Measurements from ENCODE around the gene ANKRD24. TPM values are rescaled to one million over a fixed set of nuclear protein-coding genes. Genes with fewer than 3 reads are reported as not detected.
"Not testable (repeated sequence)": the region's sequence is repeated elsewhere in the genome, so short reads cannot be mapped to it uniquely, and the experiment has no call there.

Gene ANKRD24
- total RNA-seq, 6 experiments from 2014 or later = 0.11 to 0.81 (median 0.54) TPM

DNA sequence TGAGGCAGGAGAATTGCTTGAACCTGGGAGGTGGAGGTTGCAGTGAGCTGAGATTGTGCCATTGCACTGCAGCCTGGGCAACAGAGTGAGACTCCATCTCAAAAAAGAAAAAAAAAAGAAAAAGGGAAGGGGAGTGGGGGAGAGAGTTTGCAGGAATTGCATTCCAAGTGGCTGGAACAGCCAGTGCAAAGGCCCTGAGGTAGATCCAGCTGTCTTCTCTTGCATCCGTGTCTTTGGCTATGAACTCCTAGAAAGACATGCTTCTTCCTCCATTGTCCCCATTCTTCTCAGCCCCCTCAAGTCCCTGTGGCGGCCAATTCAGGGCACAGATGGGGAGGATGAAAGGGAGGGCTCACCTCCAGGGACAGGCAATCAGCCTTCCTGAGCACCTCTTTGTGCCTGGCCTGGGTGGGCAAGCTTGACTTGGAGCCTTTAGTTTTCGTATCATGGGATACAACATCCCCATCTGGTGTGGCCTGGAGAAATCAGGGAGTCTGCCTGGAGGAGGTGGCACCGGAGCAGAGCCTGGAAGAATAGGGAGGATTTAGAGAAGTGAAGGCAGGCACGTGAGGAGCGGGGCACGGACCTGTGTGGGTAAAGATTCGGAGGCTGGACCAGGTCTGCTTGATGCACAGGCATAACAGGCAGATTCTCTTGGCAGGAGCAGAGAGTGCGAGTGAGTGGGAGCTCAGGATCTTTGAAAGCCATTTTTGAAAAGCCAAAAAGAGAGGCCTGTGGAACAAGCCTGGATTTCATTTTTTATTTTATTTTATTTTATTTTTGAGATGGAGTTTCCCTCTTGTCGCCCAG is 5.0 kb downstream of the ANKRD24 start:
- TF ChIP-seq, protein P1, sequence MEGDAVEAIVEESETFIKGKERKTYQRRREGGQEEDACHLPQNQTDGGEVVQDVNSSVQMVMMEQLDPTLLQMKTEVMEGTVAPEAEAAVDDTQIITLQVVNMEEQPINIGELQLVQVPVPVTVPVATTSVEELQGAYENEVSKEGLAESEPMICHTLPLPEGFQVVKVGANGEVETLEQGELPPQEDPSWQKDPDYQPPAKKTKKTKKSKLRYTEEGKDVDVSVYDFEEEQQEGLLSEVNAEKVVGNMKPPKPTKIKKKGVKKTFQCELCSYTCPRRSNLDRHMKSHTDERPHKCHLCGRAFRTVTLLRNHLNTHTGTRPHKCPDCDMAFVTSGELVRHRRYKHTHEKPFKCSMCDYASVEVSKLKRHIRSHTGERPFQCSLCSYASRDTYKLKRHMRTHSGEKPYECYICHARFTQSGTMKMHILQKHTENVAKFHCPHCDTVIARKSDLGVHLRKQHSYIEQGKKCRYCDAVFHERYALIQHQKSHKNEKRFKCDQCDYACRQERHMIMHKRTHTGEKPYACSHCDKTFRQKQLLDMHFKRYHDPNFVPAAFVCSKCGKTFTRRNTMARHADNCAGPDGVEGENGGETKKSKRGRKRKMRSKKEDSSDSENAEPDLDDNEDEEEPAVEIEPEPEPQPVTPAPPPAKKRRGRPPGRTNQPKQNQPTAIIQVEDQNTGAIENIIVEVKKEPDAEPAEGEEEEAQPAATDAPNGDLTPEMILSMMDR (IDR thresholded peaks at IDR 0.05) = no peak
- H3K4me3 Mint-ChIP-seq = no peak overlapping the region
- H3K27me3 Mint-ChIP-seq (ENCODE audit: insufficient read depth) = peaks cover 8% of the 10 kb centered on the region
- H3K27ac Mint-ChIP-seq = no peak overlapping the region
- H3K4me1 Mint-ChIP-seq (ENCODE audit: low read depth) = peaks cover 7% of the 10 kb centered on the region
- no peak for DNase-seq
- no peaks in the 10 kb centered on the region for H3K36me3 Mint-ChIP-seq (ENCODE audit: low read depth)
- no peaks in the 10 kb centered on the region for H3K9me3 Mint-ChIP-seq

GRCh38 chr19:4189641-4190040 is 7.2 kb downstream of the ANKRD24 start:
- Mint-ChIP-seq H3K36me3 (ENCODE audit: low read depth) (no peaks in the 10 kb centered on the region), H3K27me3 (ENCODE audit: insufficient read depth) (peaks cover 20% of the 10 kb centered on the region), H3K9me3 (no peaks in the 10 kb centered on the region), H3K4me3 (no peak overlapping the region), H3K27ac (no peak overlapping the region), H3K4me1 (ENCODE audit: low read depth) (peaks cover 7% of the 10 kb centered on the region)
- TF ChIP-seq, protein P1 (IDR thresholded peaks at IDR 0.05) = no peak
- DNase-seq = no peak

- H3K27me3 Mint-ChIP-seq (ENCODE audit: insufficient read depth) = peaks cover 31% of the 10 kb centered on the region
- H3K27ac Mint-ChIP-seq; H3K4me3 Mint-ChIP-seq; H3K9me3 Mint-ChIP-seq; DNase-seq; H3K4me1 Mint-ChIP-seq (ENCODE audit: low read depth); H3K36me3 Mint-ChIP-seq (ENCODE audit: low read depth): not testable (repeated sequence)
These were observed 10.0 kb downstream of the ANKRD24 start for GRCh38 chr19:4192537-4192936.

DNA sequence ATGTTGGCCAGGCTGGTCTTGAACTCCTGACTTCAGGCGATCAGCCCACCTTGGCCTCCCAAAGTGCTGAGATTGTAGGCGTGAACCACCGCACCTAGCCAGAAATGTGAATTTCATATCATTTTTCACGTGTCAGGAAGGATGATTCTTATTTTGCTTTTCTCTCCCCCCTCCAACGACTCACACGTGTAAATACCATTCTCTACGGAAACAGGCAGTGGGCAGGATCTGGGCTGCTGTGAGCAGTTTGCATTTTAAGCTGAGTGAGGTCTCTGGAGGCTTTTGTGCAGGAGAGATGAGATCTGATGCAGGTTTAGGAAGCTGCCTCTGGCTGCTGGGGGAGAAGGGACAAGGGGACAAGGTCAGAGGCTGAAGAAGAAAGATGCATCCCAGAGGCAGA is 11.9 kb downstream of the ANKRD24 start:
- Mint-ChIP-seq H3K4me1 (ENCODE audit: low read depth) (peaks cover 12% of the 10 kb centered on the region), H3K9me3 (peaks cover 6% of the 10 kb centered on the region)

DNA sequence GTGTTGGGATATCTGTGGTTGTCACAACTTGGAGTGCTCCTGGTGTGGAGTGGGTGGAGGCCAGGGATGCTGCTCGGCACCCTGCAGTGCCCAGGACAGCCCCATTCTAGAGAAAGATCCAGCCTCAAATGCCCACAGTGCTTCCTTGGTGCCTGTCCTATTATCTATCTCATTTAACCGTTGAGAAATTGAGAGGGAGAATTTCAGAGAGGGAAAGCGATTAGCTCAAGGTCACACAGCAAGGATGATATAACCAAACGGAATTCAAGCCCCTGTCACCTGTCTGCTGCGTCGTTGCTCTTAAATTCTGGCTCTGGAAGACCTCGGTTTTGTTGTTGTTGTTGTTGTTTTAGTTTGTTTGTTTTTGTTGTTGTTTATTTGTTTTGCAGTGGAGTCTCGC is 13.5 kb downstream of the ANKRD24 start:
- H3K27me3 Mint-ChIP-seq (ENCODE audit: insufficient read depth) = peaks cover 43% of the 10 kb centered on the region
- H3K4me3 Mint-ChIP-seq = no peak overlapping the region
- H3K36me3 Mint-ChIP-seq (ENCODE audit: low read depth) = peaks cover 9% of the 10 kb centered on the region; the same call in 1 of the 2 replicates
- no peak for DNase-seq
- peaks cover 6% of the 10 kb centered on the region for H3K9me3 Mint-ChIP-seq
- no peak overlapping the region for H3K27ac Mint-ChIP-seq
- TF ChIP-seq, protein P1 (IDR thresholded peaks at IDR 0.05) = no peak
- peaks cover 12% of the 10 kb centered on the region for H3K4me1 Mint-ChIP-seq (ENCODE audit: low read depth)

More for the DNA sequence above, 11.9 kb downstream of the ANKRD24 start:
- Mint-ChIP-seq H3K27me3 (ENCODE audit: insufficient read depth) (peaks cover 40% of the 10 kb centered on the region), H3K4me3 (no peak overlapping the region), H3K36me3 (ENCODE audit: low read depth) (peaks cover 9% of the 10 kb centered on the region; the same call in 1 of the 2 replicates), H3K27ac (no peak overlapping the region)
- TF ChIP-seq, protein P1 (IDR thresholded peaks at IDR 0.05) = no peak
- DNase-seq = no peak

DNA sequence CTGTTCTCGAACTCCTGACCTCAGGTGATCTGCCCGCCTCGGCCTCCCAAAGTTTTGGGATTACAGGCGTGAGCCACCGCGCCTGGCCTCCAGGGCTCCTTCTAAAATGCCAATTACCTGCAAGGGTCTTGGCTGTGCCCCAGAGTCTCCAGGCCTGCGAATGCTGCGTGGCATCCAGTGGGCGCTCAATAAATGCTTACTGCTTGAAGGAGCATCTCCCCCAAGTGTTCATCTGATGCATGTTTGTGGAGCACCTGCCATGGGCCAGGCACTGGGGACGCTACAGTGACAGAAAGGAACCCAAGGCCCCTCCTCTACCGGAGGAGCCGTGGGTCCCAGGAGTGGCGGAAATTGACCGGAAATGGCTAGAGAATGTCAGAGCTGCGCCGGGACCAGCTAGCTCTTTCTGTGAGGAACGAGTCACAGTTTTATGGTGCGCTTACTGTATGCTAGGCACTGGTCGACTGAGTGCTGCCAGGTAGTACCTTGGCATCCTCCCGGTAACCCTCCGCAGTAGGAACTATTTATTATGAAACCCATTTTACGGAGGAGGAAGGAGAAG is 14.2 kb downstream of the ANKRD24 start:
- Mint-ChIP-seq H3K4me1 (ENCODE audit: low read depth) (peaks cover 12% of the 10 kb centered on the region), H3K27me3 (ENCODE audit: insufficient read depth) (peaks cover 44% of the 10 kb centered on the region), H3K36me3 (ENCODE audit: low read depth) (peaks cover 9% of the 10 kb centered on the region; the same call in 1 of the 2 replicates), H3K27ac (no peak overlapping the region), H3K4me3 (no peak overlapping the region), H3K9me3 (peaks cover 6% of the 10 kb centered on the region)
- no peak for DNase-seq
- TF ChIP-seq, protein P1 (IDR thresholded peaks at IDR 0.05) = no peak

All from HFFc6 (cell line).